H1 (cell line): ENCODE measurements around the gene LIG1. TPM values are rescaled to one million over a fixed set of nuclear protein-coding genes. Genes with fewer than 3 reads are reported as not detected.

ENCODE experiments used
- CTCF ChIA-PET: fragments of 300-600 bp; sonication (Branson Sonifier 250); formaldehyde crosslinking; loops from one replicate; lab custom pipeline; 2021; ENCODE audit not compliant: partially characterized antibody; lab: Charles Lee
- POLR2A ChIA-PET: fragments of 300-600 bp; sonication (Branson Sonifier 250); formaldehyde crosslinking; loops from one replicate; lab custom pipeline; 2021; ENCODE audit warnings: inconsistent platforms; ENCODE audit not compliant: partially characterized antibody; lab: Charles Lee
- DNase-seq, 2 experiments: peaks; one replicate each; pipeline versions ENCODE4 v3.0.0 to v3.0.0-alpha.2; 2010 to 2022; ENCODE audit warnings: low spot score in 2 of 2, low read depth in 1 of 2, mixed read lengths in 1 of 2
- FAIRE-seq: peaks from 2 replicates; lab custom pipeline; 2011; peaks lifted over from hg19 to GRCh38; lab: Jason Lieb, UNC
- H2AFZ ChIP-seq: 2 replicates; pipeline ENCODE4 v1.8.1; 2012; ENCODE audit warnings: low read length, inconsistent platforms
- H2AK5ac ChIP-seq: 2 replicates; pipeline ENCODE4 v1.6.1; 2013; ENCODE audit warnings: low read depth, low read length
- H2BK120ac ChIP-seq: replicated peaks from 2 replicates; pipeline ENCODE3; 2013; ENCODE audit warnings: low read depth, low read length, inconsistent platforms
- H2BK12ac ChIP-seq: 2 replicates; pipeline ENCODE4 v1.6.1; 2013; ENCODE audit warnings: low read depth, low read length
- H2BK15ac ChIP-seq: 2 replicates; pipeline ENCODE4 v1.6.1; 2013; ENCODE audit warnings: low read length
- H2BK20ac ChIP-seq: 2 replicates; pipeline ENCODE4 v1.6.1; 2013; ENCODE audit warnings: low read length
- H2BK5ac ChIP-seq: 2 replicates; pipeline ENCODE4 v1.6.1; 2013; ENCODE audit warnings: low read depth, low read length
- H3K14ac ChIP-seq: 2 replicates; pipeline ENCODE4 v1.6.1; 2013; ENCODE audit warnings: inconsistent platforms; ENCODE audit not compliant: insufficient read length
- H3K18ac ChIP-seq: 2 replicates; pipeline ENCODE4 v1.6.1; 2013; ENCODE audit warnings: low read length; ENCODE audit errors: extremely low read depth
- H3K23ac ChIP-seq: 2 replicates; pipeline ENCODE4 v1.6.1; 2013; ENCODE audit warnings: inconsistent platforms; ENCODE audit not compliant: insufficient read length
- H3K23me2 ChIP-seq: 2 replicates; pipeline ENCODE4 v1.6.1; 2013; ENCODE audit warnings: low read depth, low read length
- H3K27ac ChIP-seq: 2 replicates; pipeline ENCODE4 v1.6.1; 2011; ENCODE audit warnings: low read depth, low read length, inconsistent platforms
- H3K27me3 ChIP-seq, 4 experiments: replicated peaks in 1 of 4; 1 replicate in 1 of 4; 2 replicates in 3 of 4; pipeline versions ENCODE4 v1.6.1 to v1.8.1; 2011 to 2013; ENCODE audit warnings: low read length in 3 of 4, mild to moderate bottlenecking in 3 of 4, inconsistent platforms in 2 of 4, mixed read lengths in 2 of 4, moderate library complexity in 1 of 4; ENCODE audit not compliant: control insufficient read depth in 3 of 4, insufficient read depth in 3 of 4; ENCODE audit errors: extremely low read depth in 1 of 4
- H3K36me3 ChIP-seq, 4 experiments: 2 replicates each; pipeline versions ENCODE4 v1.6.1 to v1.8.1; 2011 to 2013; ENCODE audit warnings: mild to moderate bottlenecking in 4 of 4, low read length in 3 of 4, moderate library complexity in 2 of 4, control low read depth in 1 of 4, inconsistent platforms in 1 of 4; ENCODE audit not compliant: insufficient read depth in 4 of 4, control insufficient read depth in 2 of 4
- H3K4ac ChIP-seq: replicated peaks from 2 replicates; pipeline ENCODE3; 2013; ENCODE audit warnings: low read length, low read depth, mixed read lengths, inconsistent platforms; ENCODE audit not compliant: insufficient read length
- H3K4me1 ChIP-seq, 4 experiments: replicated peaks in 1 of 4; 1 replicate in 1 of 4; 2 replicates in 3 of 4; pipeline versions ENCODE4 v1.6.1 to v1.8.1; 2011 to 2013; ENCODE audit warnings: low read length in 3 of 4, inconsistent platforms in 2 of 4, mixed read lengths in 1 of 4; ENCODE audit not compliant: insufficient read depth in 4 of 4, control insufficient read depth in 3 of 4
- H3K4me2 ChIP-seq, 2 experiments: 2 replicates each; pipeline versions ENCODE4 v1.6.1 to v1.8.1; 2011 to 2013; ENCODE audit warnings: low read depth in 2 of 2, low read length in 2 of 2, control low read depth in 1 of 2, inconsistent platforms in 1 of 2, mild to moderate bottlenecking in 1 of 2; ENCODE audit not compliant: insufficient read depth in 1 of 2
- H3K4me3 ChIP-seq, 4 experiments: fragments of 200-600, 300-600 bp in 1 of 4; sonication (generic), shearing (Covaris generic), sonication (Bioruptor Twin) in 1 of 4; 2 replicates each; pipeline versions ENCODE4 v1.5.1 to v1.8.1; 2011 to 2016; ENCODE audit warnings: low read length in 4 of 4, low read depth in 3 of 4, control low read depth in 2 of 4, inconsistent platforms in 2 of 4, mild to moderate bottlenecking in 2 of 4, mixed read lengths in 1 of 4, moderate library complexity in 1 of 4; ENCODE audit not compliant: insufficient read depth in 2 of 4; ENCODE audit errors: extremely low read depth in 1 of 4
- H3K56ac ChIP-seq: replicated peaks from 2 replicates; pipeline ENCODE3; 2013; ENCODE audit warnings: low read depth, mild to moderate bottlenecking, mixed read lengths, low read length, inconsistent platforms; ENCODE audit not compliant: insufficient read length
- H3K79me1 ChIP-seq: 2 replicates; pipeline ENCODE4 v1.6.1; 2013; ENCODE audit warnings: low read depth, low read length, control low read depth
- H3K79me2 ChIP-seq, 2 experiments: 2 replicates each; pipeline versions ENCODE4 v1.6.1 to v1.8.1; 2012 to 2013; ENCODE audit warnings: low read length in 2 of 2, mild to moderate bottlenecking in 2 of 2, inconsistent platforms in 1 of 2; ENCODE audit not compliant: insufficient read depth in 2 of 2, control insufficient read depth in 1 of 2
- H3K9ac ChIP-seq, 4 experiments: replicated peaks in 1 of 4; 1 replicate in 1 of 4; 2 replicates in 3 of 4; pipeline versions ENCODE4 v1.6.1 to v1.8.1; 2011 to 2013; ENCODE audit warnings: low read depth in 3 of 4, low read length in 3 of 4, control low read depth in 2 of 4, mild to moderate bottlenecking in 2 of 4, moderate library complexity in 2 of 4, inconsistent platforms in 1 of 4; ENCODE audit errors: extremely low read depth in 1 of 4
- H3K9me3 ChIP-seq, 2 experiments: 2 replicates each; pipeline versions ENCODE4 v1.6.1 to v1.8.1; 2012 to 2013; ENCODE audit warnings: mild to moderate bottlenecking in 2 of 2, moderate library complexity in 2 of 2, control low read depth in 1 of 2, inconsistent platforms in 1 of 2, low read depth in 1 of 2, low read length in 1 of 2, mixed read lengths in 1 of 2; ENCODE audit not compliant: insufficient read depth in 2 of 2
- H4K20me1 ChIP-seq, 2 experiments: replicated peaks in 1 of 2; 2 replicates each; pipeline versions ENCODE3 to v1.8.1; 2011 to 2013; ENCODE audit warnings: inconsistent platforms in 2 of 2, low read length in 2 of 2, mild to moderate bottlenecking in 1 of 2; ENCODE audit not compliant: insufficient read depth in 2 of 2, control insufficient read depth in 1 of 2
- H4K5ac ChIP-seq: 2 replicates; pipeline ENCODE4 v1.6.1; 2013; ENCODE audit warnings: low read length, low read depth, mixed read lengths, inconsistent platforms; ENCODE audit not compliant: insufficient read length
- H4K8ac ChIP-seq: 2 replicates; pipeline ENCODE4 v1.8.0; 2013; ENCODE audit warnings: mild to moderate bottlenecking, moderate library complexity, low read length, inconsistent platforms; ENCODE audit not compliant: insufficient read depth; ENCODE audit errors: extremely low read depth
- H4K91ac ChIP-seq: replicated peaks from 2 replicates; pipeline ENCODE3; 2013; ENCODE audit warnings: low read length, mixed read lengths, inconsistent platforms; ENCODE audit not compliant: insufficient read length
- ASH2L ChIP-seq: fragments of 200-600, 300-600 bp; sonication (generic); IDR thresholded peaks from one replicate; pipeline ENCODE4 v1.7.1; 2017; ENCODE audit warnings: low read length
- CEBPB ChIP-seq: IDR thresholded peaks from 2 replicates; pipeline ENCODE4 v1.6.1; 2012; ENCODE audit warnings: low read depth, low read length
- HDAC2 ChIP-seq, 2 experiments: fragments of 300-600 bp in 1 of 2; sonication (generic) in 1 of 2; IDR thresholded peaks; 2 replicates each; pipeline ENCODE4 v1.6.1; 2011 to 2012; ENCODE audit warnings: low read depth in 2 of 2, low read length in 2 of 2, mild to moderate bottlenecking in 2 of 2, moderate library complexity in 2 of 2, borderline replicate concordance in 1 of 2, inconsistent platforms in 1 of 2
- HDAC6 ChIP-seq: IDR thresholded peaks from one replicate; pipeline ENCODE4 v1.7.1; 2012; ENCODE audit warnings: low read depth, mild to moderate bottlenecking, inconsistent platforms, low read length, moderate library complexity
- SIRT6 ChIP-seq: IDR thresholded peaks from one replicate; pipeline ENCODE4 v1.7.1; 2012; ENCODE audit warnings: low read length, inconsistent platforms
- SP2 ChIP-seq: IDR thresholded peaks from 2 replicates; pipeline ENCODE4 v1.6.1; 2012; ENCODE audit warnings: mild to moderate bottlenecking, low read length, inconsistent platforms
- TAF7 ChIP-seq: optimal IDR thresholded peaks from 2 replicates; pipeline ENCODE3; 2011; ENCODE audit warnings: low read depth, mild to moderate bottlenecking, inconsistent platforms, low read length, moderate library complexity, borderline replicate concordance
- WGBS, 2 experiments: shearing (Covaris generic) in 1 of 2; methylation state at CpG; one replicate each; pipeline versions ENCODE4 v1.1.6 to v1.1.7; 2013 to 2015; ENCODE audit warnings: low lambda C conversion rate in 2 of 2, mixed read lengths in 2 of 2, inconsistent platforms in 1 of 2, low coverage in 1 of 2, missing lambda C conversion rate in 1 of 2; ENCODE audit not compliant: insufficient replicate concordance in 2 of 2, insufficient coverage in 1 of 2, insufficient read length in 1 of 2; ENCODE audit errors: extremely low coverage in 1 of 2, missing lambda C conversion rate in 1 of 2; 5-methylcytosine and 5-hydroxymethylcytosine counted together
- polyA plus RNA-seq, 7 experiments: library from polyadenylated mRNA; depleted of rRNA in 3 of 7; stranded (reverse) in 5 of 7; unstranded in 2 of 7; fragments of >200 nt in 5 of 7; fragments of 200-250 nt in 2 of 7; gene quantifications; 1 replicate in 5 of 7; 2 replicates in 1 of 7; 4 replicates in 1 of 7; pipeline versions ENCODE4 v1.2.1 to v1.2.3, GENCODE V29; 2011 to 2013; ENCODE audit warnings: missing spikeins in 2 of 7, mixed read lengths in 2 of 7
- total RNA-seq: library from RNA; stranded (reverse); fragmentation: NEBNext Ultra II Directional; extraction: Animal tissue kit (Norgen Biotek cat#: 25700); gene quantifications from 2 replicates; pipeline ENCODE4 v1.2.1, GENCODE V29; 2021
- TF ChIP-seq, protein P1 (sequence below): IDR thresholded peaks from 2 replicates; pipeline ENCODE4 v1.6.1; 2012; ENCODE audit warnings: low read length, inconsistent platforms

LIG1 gene
- total and polyA plus RNA-seq, 2 of the 8 experiments (the other 6 are each of a cell fraction or from before 2014, with no cell fraction given), result 67.6 to 113 TPM

DNA sequence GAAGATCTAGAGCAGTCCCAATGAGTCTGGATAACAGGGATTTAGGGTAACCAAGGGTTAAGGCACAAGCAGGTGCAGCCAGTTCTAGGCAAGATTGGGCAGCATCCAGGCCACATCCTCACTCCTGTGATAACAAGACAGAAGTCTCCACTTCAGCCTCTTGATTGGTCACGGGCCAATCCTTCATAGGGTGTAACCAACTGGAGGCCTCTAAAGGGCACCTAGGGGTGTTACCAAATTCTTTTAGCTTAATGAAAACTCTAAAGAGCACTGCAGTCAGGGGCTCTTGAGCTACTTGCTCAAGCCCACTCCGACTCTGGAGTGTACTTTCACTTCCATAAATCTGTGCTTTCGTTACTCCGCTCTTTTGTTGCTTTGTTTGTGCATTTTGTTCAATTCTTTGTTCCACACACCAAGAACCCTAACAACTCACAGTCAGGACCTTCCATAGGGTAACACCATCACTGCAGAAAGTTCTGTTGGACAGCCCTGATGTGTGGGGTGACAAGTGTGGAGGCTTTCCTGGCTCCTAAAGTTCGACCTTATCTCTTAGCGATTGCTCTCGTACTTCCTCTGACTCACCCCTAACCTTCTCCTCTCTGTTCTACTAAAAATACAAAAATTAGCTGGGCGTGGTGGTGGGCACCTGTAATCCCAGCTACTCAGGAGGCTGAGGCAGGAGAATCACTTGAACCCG lies 36.4 kb upstream of the LIG1 start:
- no peak overlapping the region for H3K27ac ChIP-seq
- no peak overlapping the region for H3K56ac ChIP-seq
- POLR2A ChIA-PET, result interaction anchor here (1.0 kb wide), 1 partner anchor 35 kb away, joined by 3 read pairs; no protein-coding TSS in a partner anchor
- peaks cover 0 to 7% (median 1%) of the 10 kb centered on the region in 4 experiments; a peak in 2 of 7 replicates for H3K4me1 ChIP-seq
- no peak overlapping the region for H4K8ac ChIP-seq
- H2AFZ ChIP-seq, result no peak overlapping the region
- H2BK15ac ChIP-seq, result no peak overlapping the region
- H4K20me1 ChIP-seq, result no peaks in the 10 kb centered on the region
- CTCF ChIA-PET, result interaction anchor here (1.4 to 9.4 kb wide), 3 partner anchors 9 to 84 kb away, joined by 3 to 68 read pairs (median 6); no protein-coding TSS in a partner anchor
- WGBS, 2 experiments, result 96% methylated on average over 8 of the region's 9 CpGs; no CpG with 5 or more reads in 1 of the 2 experiments
- no peak overlapping the region for H3K18ac ChIP-seq
- H4K5ac ChIP-seq, result no peak overlapping the region
- no peak overlapping the region for H2BK120ac ChIP-seq
- H4K91ac ChIP-seq, result no peak overlapping the region
- no peak overlapping the region for H2BK12ac ChIP-seq
- H3K36me3 ChIP-seq, result no peaks in the 10 kb centered on the region
- H3K79me2 ChIP-seq, result no peaks in the 10 kb centered on the region
- H2BK20ac ChIP-seq, result no peak overlapping the region
- H3K4me3 ChIP-seq, result no peak overlapping the region
- no peaks in the 10 kb centered on the region; a peak in 1 of 7 replicates for H3K27me3 ChIP-seq
- no peak overlapping the region for H3K4me2 ChIP-seq
- H2AK5ac ChIP-seq, result no peak overlapping the region
- no peak overlapping the region for H3K23ac ChIP-seq
- FAIRE-seq (no peak), DNase-seq (no peak)
- H3K9me3 ChIP-seq, result no peaks in the 10 kb centered on the region
- H3K14ac ChIP-seq, result no peak overlapping the region
- TF ChIP-seq TAF7 (no peak), SIRT6 (no peak), CEBPB (no peak), HDAC6 (no peak), ASH2L (no peak), SP2 (no peak), HDAC2 (IDR thresholded peaks at IDR 0.05; ENCODE audit: borderline replicate concordance in 1 of 2, low read depth in 2 of 2, low read length in 2 of 2) (no peak)
- TF ChIP-seq, protein P1, sequence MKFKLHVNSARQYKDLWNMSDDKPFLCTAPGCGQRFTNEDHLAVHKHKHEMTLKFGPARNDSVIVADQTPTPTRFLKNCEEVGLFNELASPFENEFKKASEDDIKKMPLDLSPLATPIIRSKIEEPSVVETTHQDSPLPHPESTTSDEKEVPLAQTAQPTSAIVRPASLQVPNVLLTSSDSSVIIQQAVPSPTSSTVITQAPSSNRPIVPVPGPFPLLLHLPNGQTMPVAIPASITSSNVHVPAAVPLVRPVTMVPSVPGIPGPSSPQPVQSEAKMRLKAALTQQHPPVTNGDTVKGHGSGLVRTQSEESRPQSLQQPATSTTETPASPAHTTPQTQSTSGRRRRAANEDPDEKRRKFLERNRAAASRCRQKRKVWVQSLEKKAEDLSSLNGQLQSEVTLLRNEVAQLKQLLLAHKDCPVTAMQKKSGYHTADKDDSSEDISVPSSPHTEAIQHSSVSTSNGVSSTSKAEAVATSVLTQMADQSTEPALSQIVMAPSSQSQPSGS, result no peak
- no peak overlapping the region for H2BK5ac ChIP-seq
- H3K4ac ChIP-seq, result no peak overlapping the region
- no peak overlapping the region for H3K9ac ChIP-seq
- H3K79me1 ChIP-seq, result no peaks in the 10 kb centered on the region
- peaks cover 3% of the 10 kb centered on the region for H3K23me2 ChIP-seq
